ENCODE measurements around the gene EPHA2.

Gene EPHA2

DNA sequence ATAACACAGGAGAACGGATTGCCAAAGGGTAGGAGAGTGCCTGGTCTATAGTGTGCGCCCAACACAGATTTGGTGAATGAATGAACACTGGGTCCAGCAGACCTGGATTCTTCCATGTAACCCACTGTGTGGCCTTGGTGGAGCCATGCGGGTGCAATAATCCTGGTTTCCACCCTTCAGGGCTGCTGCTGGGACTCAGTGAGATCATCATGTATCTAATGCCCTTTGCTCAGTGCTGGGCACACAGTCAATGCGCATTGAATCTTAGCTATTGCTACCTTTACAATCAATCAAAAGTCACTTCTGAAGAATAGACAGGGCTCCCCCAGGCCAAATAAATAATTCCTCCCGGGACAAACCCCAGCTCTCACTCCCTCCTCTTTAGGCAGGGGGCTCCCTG is 5.8 kb upstream of the EPHA2 start:
- no peak for DNase-seq (ENCODE audit: low read depth, low spot score)
- POLR2A ChIA-PET, result interaction anchor here (1.3 kb wide), 1 partner anchor 8 kb away, joined by 3 read pairs; no protein-coding TSS in a partner anchor
- TF ChIP-seq, protein P1, sequence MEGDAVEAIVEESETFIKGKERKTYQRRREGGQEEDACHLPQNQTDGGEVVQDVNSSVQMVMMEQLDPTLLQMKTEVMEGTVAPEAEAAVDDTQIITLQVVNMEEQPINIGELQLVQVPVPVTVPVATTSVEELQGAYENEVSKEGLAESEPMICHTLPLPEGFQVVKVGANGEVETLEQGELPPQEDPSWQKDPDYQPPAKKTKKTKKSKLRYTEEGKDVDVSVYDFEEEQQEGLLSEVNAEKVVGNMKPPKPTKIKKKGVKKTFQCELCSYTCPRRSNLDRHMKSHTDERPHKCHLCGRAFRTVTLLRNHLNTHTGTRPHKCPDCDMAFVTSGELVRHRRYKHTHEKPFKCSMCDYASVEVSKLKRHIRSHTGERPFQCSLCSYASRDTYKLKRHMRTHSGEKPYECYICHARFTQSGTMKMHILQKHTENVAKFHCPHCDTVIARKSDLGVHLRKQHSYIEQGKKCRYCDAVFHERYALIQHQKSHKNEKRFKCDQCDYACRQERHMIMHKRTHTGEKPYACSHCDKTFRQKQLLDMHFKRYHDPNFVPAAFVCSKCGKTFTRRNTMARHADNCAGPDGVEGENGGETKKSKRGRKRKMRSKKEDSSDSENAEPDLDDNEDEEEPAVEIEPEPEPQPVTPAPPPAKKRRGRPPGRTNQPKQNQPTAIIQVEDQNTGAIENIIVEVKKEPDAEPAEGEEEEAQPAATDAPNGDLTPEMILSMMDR (IDR thresholded peaks at IDR 0.05; ENCODE audit: insufficient read depth, low read length, missing control alignments), result no peak
- CTCF ChIA-PET, result interaction anchor here (1.1 to 6.3 kb wide), 3 partner anchors 11 to 88 kb away, joined by 3 to 52 read pairs (median 3); partner anchors contain the start of gene FAM131C
- H3K4me3 ChIP-seq (ENCODE audit: low read depth, low read length), result no peak overlapping the region

- H3K4me3 ChIP-seq (ENCODE audit: low read depth, low read length), result no peak overlapping the region
- DNase-seq (ENCODE audit: low read depth, low spot score), result no peak
- ChIA-PET POLR2A (no interaction called here), CTCF (no interaction called here)
- TF ChIP-seq, protein P1 (IDR thresholded peaks at IDR 0.05; ENCODE audit: insufficient read depth, low read length, missing control alignments), result no peak
These were observed 3.3 kb upstream of the EPHA2 start for GRCh38 chr1:16158993-16159831.

DNA sequence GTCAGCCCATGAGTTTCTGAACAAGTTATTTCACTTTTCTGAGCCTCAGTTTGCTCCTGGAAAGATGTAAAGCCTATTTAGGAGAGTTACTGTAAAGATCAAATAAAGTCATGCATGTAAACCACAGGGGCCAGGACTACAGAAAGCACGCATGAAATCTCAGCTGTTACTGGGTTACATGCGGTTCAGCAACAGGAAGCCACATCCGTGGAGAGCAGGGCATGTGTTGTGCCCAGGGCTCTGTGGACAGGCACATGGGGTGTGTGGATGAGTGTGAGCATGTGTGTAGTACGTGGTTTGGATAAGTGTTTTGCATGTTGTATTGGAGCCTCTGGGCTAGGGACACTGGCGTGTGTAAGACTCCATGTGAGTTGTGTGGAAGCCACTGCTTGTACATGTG is 2.2 kb upstream of the EPHA2 start:
- CTCF ChIA-PET, result interaction anchor here (1.9 to 15.2 kb wide), 3 partner anchors 11 to 78 kb away, joined by 5 to 217 read pairs (median 7); no protein-coding TSS in a partner anchor
- POLR2A ChIA-PET, result no interaction called here
- no peak overlapping the region for H3K4me3 ChIP-seq (ENCODE audit: low read depth, low read length)
- TF ChIP-seq, protein P1 (IDR thresholded peaks at IDR 0.05; ENCODE audit: insufficient read depth, low read length, missing control alignments), result no peak
- no peak for DNase-seq (ENCODE audit: low read depth, low spot score)

GRCh38 chr1:16156848-16157495 is 1.1 kb upstream of the EPHA2 start:
- TF ChIP-seq, protein P1 (IDR thresholded peaks at IDR 0.05; ENCODE audit: insufficient read depth, low read length, missing control alignments), result no peak
- CTCF ChIA-PET, result interaction anchor here (0.6 to 15.2 kb wide), 4 partner anchors 12 to 76 kb away, joined by 3 to 217 read pairs (median 6); no protein-coding TSS in a partner anchor
- POLR2A ChIA-PET, result interaction anchor here (1.1 to 4.3 kb wide), 4 partner anchors 7 to 18 kb away, joined by 4 to 26 read pairs (median 6); no protein-coding TSS in a partner anchor
- DNase-seq (ENCODE audit: low read depth, low spot score), result no peak
- H3K4me3 ChIP-seq (ENCODE audit: low read depth, low read length), result no peak overlapping the region

GRCh38 chr1:16153999-16154673 is 1.7 kb downstream of the EPHA2 start:
- POLR2A ChIA-PET, result interaction anchor here (0.9 to 4.3 kb wide), 6 partner anchors 8 to 28 kb away, joined by 3 to 26 read pairs (median 6); no protein-coding TSS in a partner anchor
- peak overlapping the region; percentile 84 for H3K4me3 ChIP-seq (ENCODE audit: low read depth, low read length)
- CTCF ChIA-PET, result interaction anchor here (0.8 to 15.2 kb wide), 12 partner anchors 9 to 82 kb away, joined by 3 to 217 read pairs (median 5); no protein-coding TSS in a partner anchor
- DNase-seq (ENCODE audit: low read depth, low spot score), result no peak
- TF ChIP-seq, protein P1 (IDR thresholded peaks at IDR 0.05; ENCODE audit: insufficient read depth, low read length, missing control alignments), result no peak

Measured in AG04449 (cell line).